Subcutaneous abdominal adipose tissue (tissue), 5 donors: ENCODE measurements around the gene SH2D6.

Experiments
- H3K27ac ChIP-seq: one replicate; pipeline ENCODE4 v1.7.0; 2013; ENCODE audit warnings: low read depth, mild to moderate bottlenecking, inconsistent platforms, low read length, moderate library complexity
- H3K27me3 ChIP-seq, 5 donors: one replicate each; pipeline ENCODE4 v1.7.0; 2013; ENCODE audit warnings: low read length in 5 of 5, inconsistent platforms in 1 of 5; ENCODE audit not compliant: control insufficient read depth in 5 of 5, insufficient read depth in 4 of 5
- H3K36me3 ChIP-seq, 5 donors: one replicate each; pipeline ENCODE4 v1.7.0; 2013; ENCODE audit warnings: low read length in 5 of 5; ENCODE audit not compliant: control insufficient read depth in 5 of 5, insufficient read depth in 5 of 5
- H3K4me1 ChIP-seq, 5 donors: one replicate each; pipeline ENCODE4 v1.7.0; 2013; ENCODE audit warnings: low read length in 5 of 5, mild to moderate bottlenecking in 3 of 5, moderate library complexity in 1 of 5; ENCODE audit not compliant: control insufficient read depth in 5 of 5, insufficient read depth in 5 of 5
- H3K4me3 ChIP-seq, 5 donors: one replicate each; pipeline ENCODE4 v1.7.0; 2013; ENCODE audit warnings: low read length in 5 of 5, low read depth in 1 of 5
- H3K9ac ChIP-seq, 5 donors: one replicate each; pipeline ENCODE4 v1.7.0; 2013; ENCODE audit warnings: low read length in 5 of 5, mild to moderate bottlenecking in 4 of 5, moderate library complexity in 3 of 5
- H3K9me3 ChIP-seq, 5 donors: one replicate each; pipeline ENCODE4 v1.7.0; 2013; ENCODE audit warnings: low read length in 5 of 5; ENCODE audit not compliant: control insufficient read depth in 5 of 5
- donor health status: healthy.
- donor health status: healthy.
- donor health status: healthy.
- donor health status: healthy.
- donor health status: healthy.

Gene SH2D6

GRCh38 chr2:85420536-85421259, 2.2 kb downstream of the SH2D6 start:
- Histone ChIP-seq H3K27ac (no peak overlapping the region), H3K4me3 (peak overlapping the region; percentile 50 to 63 (median 52)), H3K4me1 (peaks cover 5 to 38% (median 36%) of the 10 kb centered on the region in 5 donors), H3K27me3 (no peaks in the 10 kb centered on the region), H3K9ac (peak overlapping the region in 4 of 5 donors; percentile 42 to 59 (median 49)), H3K9me3 (no peaks in the 10 kb centered on the region), H3K36me3 (no peaks in the 10 kb centered on the region)

- no peak overlapping the region for H3K4me3 ChIP-seq
- H3K9ac ChIP-seq = peak overlapping the region in 2 of 5 donors; percentile 52 to 59
Observed at GRCh38 chr2:85421260-85422071, 3.0 kb downstream of the SH2D6 start.

GRCh38 chr2:85422072-85422457, 3.6 kb downstream of the SH2D6 start:
- peaks cover 5 to 36% (median 30%) of the 10 kb centered on the region in 5 donors for H3K4me1 ChIP-seq
- H3K36me3 ChIP-seq = no peaks in the 10 kb centered on the region
- H3K4me3 ChIP-seq = no peak overlapping the region
- H3K27me3 ChIP-seq = no peaks in the 10 kb centered on the region
- no peak overlapping the region for H3K27ac ChIP-seq
- no peaks in the 10 kb centered on the region for H3K9me3 ChIP-seq
- no peak overlapping the region for H3K9ac ChIP-seq

More at GRCh38 chr2:85421260-85422071, 3.0 kb downstream of the SH2D6 start:
- H3K27ac ChIP-seq = no peak overlapping the region
- H3K4me1 ChIP-seq = peaks cover 5 to 33% (median 30%) of the 10 kb centered on the region in 5 donors
- H3K36me3 ChIP-seq = no peaks in the 10 kb centered on the region
- no peaks in the 10 kb centered on the region for H3K9me3 ChIP-seq
- no peaks in the 10 kb centered on the region for H3K27me3 ChIP-seq

DNA sequence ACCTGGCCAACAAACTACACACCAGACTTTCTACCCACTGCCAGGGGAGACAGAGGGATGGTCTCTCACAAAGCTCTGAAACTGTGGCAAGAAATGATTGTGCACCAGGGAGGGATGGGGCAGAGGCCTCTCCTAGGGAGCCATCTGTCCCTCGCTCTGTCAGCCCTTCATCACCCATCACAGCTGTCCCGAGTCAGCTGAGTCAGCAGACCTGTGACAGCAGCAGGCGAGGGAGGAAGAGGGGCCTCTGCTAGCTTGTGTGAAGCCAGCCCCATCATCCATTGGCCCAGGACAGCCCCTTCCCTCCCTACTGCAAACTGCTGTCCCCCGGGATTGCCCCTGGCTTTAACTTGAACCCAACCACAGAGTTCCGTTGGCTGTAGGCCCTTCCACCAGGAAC, 5.0 kb downstream of the SH2D6 start:
- Histone ChIP-seq H3K4me1 (peaks cover 5 to 42% (median 34%) of the 10 kb centered on the region in 5 donors), H3K27me3 (no peaks in the 10 kb centered on the region), H3K27ac (no peak overlapping the region)

DNA sequence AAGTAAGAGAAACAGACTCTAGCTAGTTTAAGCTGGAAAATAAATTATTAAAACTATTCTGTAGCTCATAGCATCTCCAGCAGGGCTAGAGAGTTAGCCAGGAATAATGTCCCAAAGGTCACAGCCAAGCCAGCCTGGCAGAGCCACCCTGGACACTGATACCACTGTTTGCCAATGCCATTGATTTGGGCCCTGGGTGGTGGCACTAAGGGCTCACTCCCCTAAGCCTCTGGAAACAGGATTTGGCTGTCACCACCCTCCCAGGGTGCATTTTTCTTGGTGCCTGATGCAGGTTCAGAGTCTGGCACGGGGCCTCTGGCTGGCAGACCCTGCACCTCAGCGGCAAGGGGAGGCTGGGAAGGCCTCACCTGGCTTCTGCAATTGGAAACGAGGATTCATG, 7.1 kb downstream of the SH2D6 start:
- H3K9me3 ChIP-seq = no peaks in the 10 kb centered on the region
- H3K27ac ChIP-seq = no peak overlapping the region
- no peak overlapping the region for H3K4me3 ChIP-seq
- peaks cover 0 to 22% (median 16%) of the 10 kb centered on the region in 5 donors for H3K4me1 ChIP-seq
- no peak overlapping the region for H3K9ac ChIP-seq
- no peaks in the 10 kb centered on the region for H3K36me3 ChIP-seq
- no peaks in the 10 kb centered on the region for H3K27me3 ChIP-seq

More for the DNA sequence above, 5.0 kb downstream of the SH2D6 start:
- Histone ChIP-seq H3K9me3 (no peaks in the 10 kb centered on the region), H3K4me3 (no peak overlapping the region), H3K9ac (no peak overlapping the region), H3K36me3 (no peaks in the 10 kb centered on the region)

DNA sequence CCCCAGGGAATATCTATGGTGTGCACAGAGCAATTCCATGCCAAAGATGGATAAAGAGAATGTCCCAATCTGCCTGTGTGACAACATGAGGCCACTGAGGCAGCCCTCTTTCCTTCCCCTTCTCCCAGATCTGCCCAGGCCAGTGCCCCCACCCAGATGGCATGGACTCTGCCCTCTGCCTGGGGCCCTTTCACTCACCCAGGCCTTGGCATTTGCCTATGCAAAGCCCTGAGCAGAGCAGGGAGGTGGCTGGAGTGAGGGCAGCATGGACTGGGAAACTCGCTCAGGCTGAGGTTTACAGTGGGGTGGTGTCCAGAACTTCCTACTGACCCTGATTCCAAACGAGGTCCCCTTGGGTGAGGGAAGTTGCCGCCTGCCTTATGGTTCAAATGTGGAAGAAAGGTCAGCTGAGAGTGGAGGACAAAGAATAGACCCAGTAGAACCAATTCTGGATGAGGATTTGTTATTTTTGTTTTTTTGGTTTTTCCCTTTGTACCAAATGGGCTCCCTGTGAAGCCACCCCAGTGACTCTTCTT, 8.9 kb downstream of the SH2D6 start:
- Histone ChIP-seq H3K9me3 (no peaks in the 10 kb centered on the region), H3K4me1 (peaks cover 0 to 16% (median 8%) of the 10 kb centered on the region in 5 donors), H3K4me3 (no peak overlapping the region), H3K36me3 (no peaks in the 10 kb centered on the region), H3K9ac (peak overlapping the region in 1 of 5 donors; percentile 13), H3K27me3 (no peaks in the 10 kb centered on the region), H3K27ac (no peak overlapping the region)

DNA sequence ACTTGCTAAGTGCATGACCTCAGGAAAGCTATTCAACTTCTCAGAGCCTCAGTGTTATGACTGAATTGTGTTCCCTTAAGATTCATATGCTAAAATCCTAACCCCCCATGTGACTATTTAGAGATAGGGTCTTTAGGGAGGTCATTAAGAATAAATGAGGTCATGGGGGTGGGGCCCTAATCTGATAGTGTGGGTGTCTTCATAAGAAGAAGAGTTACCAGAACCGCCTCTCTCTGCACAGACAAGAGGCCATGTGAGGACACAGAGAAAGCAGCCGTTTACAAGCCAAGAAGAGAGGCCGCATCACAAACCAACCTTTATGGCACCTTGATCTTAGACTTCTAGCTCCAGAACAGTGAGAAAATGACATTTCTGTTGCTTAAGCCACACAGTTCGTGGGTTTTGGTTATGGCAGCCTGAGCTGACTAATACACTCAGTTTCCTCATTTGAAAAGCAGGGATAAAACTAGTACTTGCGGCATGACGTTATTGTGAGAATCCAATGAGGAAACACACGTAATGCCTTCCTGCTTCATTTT, 9.9 kb downstream of the SH2D6 start:
- Histone ChIP-seq H3K9me3 (no peaks in the 10 kb centered on the region), H3K27me3 (no peaks in the 10 kb centered on the region), H3K27ac (no peak overlapping the region), H3K4me1 (peaks cover 0 to 18% (median 10%) of the 10 kb centered on the region in 5 donors), H3K36me3 (no peaks in the 10 kb centered on the region), H3K4me3 (no peak overlapping the region), H3K9ac (no peak overlapping the region)

DNA sequence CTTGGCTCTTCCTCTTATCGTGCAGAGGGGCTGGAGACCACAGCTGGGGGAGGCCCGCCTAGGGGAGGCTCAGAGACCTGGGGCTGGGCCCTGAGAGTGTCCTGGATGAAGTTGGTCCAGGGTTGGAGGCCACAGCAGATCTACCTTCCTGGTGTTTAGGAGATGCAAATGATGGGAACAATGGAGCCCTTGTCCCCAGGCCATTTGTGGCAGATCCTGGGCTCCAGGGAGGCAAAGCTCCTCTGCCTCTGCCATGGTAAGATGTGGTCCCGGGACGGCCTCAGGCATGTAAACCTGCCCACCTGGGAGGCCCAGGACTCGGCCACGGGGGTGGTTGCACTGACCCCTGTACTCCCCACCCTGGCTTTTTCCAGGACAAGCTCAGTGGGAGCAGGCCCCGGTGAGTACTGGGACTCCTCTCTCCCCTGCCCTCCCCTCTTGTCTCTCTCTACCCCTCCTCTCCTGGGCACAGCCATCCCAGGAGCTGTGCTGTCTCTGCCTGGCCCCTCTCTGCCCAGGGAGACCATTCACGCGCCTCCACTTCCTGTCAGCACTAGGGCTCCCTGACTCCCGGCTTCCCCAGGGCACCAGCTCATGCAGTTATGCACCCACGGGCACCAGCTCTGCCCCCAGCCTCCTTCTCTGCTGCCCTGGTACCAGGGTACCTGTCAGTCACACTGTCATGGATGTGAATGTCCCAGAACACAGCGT, 10.9 kb downstream of the SH2D6 start:
- Histone ChIP-seq H3K4me3 (no peak overlapping the region), H3K36me3 (no peaks in the 10 kb centered on the region), H3K27ac (no peak overlapping the region), H3K9ac (no peak overlapping the region), H3K27me3 (no peaks in the 10 kb centered on the region), H3K4me1 (peaks cover 2 to 28% (median 17%) of the 10 kb centered on the region in 5 donors), H3K9me3 (no peaks in the 10 kb centered on the region)

- Histone ChIP-seq H3K36me3 (no peaks in the 10 kb centered on the region), H3K9ac (no peak overlapping the region), H3K27me3 (no peaks in the 10 kb centered on the region), H3K4me3 (no peak overlapping the region), H3K4me1 (peaks cover 2 to 32% (median 17%) of the 10 kb centered on the region in 5 donors), H3K9me3 (no peaks in the 10 kb centered on the region), H3K27ac (no peak overlapping the region)
Observed at GRCh38 chr2:85429924-85430289, 11.4 kb downstream of the SH2D6 start.
